Measurements from ENCODE around the gene KRTCAP3.
A peak's percentile ranks its signal among the peaks of the same experiment; 100 is the strongest.
"Not testable (repeated sequence)": the region's sequence is repeated elsewhere in the genome, so short reads cannot be mapped to it uniquely, and the experiment has no call there.

KRTCAP3 gene
- 2.8 reads per million, percentile 9 among the genes with 10 or more reads in this experiment for total RNA-seq

GRCh38 chr2:27441958-27442919 is at the start of gene KRTCAP3:
Gene KRTCAP3, plus strand, starts transcription at chr2:27442381. Its CDS starts 32 bp downstream, at chr2:27442413.
- peak; percentile 31 for DNase-seq

GRCh38 chr2:27393225-27393624 is 49.0 kb upstream of the KRTCAP3 start:
- DNase-seq: no peak

- DNase-seq: no peak
Measured at GRCh38 chr2:27398962-27399361, 43.2 kb upstream of the KRTCAP3 start.

GRCh38 chr2:27400348-27401135 is 41.6 kb upstream of the KRTCAP3 start:
- DNase-seq: no peak

- no peak for DNase-seq
Measured at GRCh38 chr2:27407798-27408491, 34.2 kb upstream of the KRTCAP3 start.

GRCh38 chr2:27408601-27409320 is 33.4 kb upstream of the KRTCAP3 start:
- no peak for DNase-seq

GRCh38 chr2:27409321-27410073 is 32.7 kb upstream of the KRTCAP3 start, which contains the start of gene PPM1G:
Gene PPM1G, minus strand, starts transcription at chr2:27409591. Its CDS starts 169 bp downstream, at chr2:27409422.
- peak; percentile 95 for DNase-seq

- no peak for DNase-seq
Measured at GRCh38 chr2:27412419-27413152, 29.6 kb upstream of the KRTCAP3 start.

GRCh38 chr2:27416151-27416550 is 26.0 kb upstream of the KRTCAP3 start:
- DNase-seq: no peak

- no peak for DNase-seq
Measured at GRCh38 chr2:27420996-27421395, 21.2 kb upstream of the KRTCAP3 start.

- no peak for DNase-seq
Measured at GRCh38 chr2:27421660-27422250, 20.4 kb upstream of the KRTCAP3 start.

GRCh38 chr2:27422958-27423357 is 19.2 kb upstream of the KRTCAP3 start:
- DNase-seq: no peak

GRCh38 chr2:27425039-27425438 is 17.1 kb upstream of the KRTCAP3 start:
- not testable (repeated sequence) for DNase-seq

- DNase-seq: no peak
Measured at GRCh38 chr2:27427863-27428212, 14.3 kb upstream of the KRTCAP3 start.

- DNase-seq: peak; percentile 88
Measured at GRCh38 chr2:27428213-27428977, 13.8 kb upstream of the KRTCAP3 start, which contains the start of gene NRBP1. Gene NRBP1, plus strand, starts transcription at chr2:27428631. Its CDS starts 4,643 bp downstream, at chr2:27433274.

GRCh38 chr2:27428978-27429541 is 13.1 kb upstream of the KRTCAP3 start:
- peak; percentile 58 for DNase-seq

- DNase-seq: peak; percentile 10
Measured at GRCh38 chr2:27431395-27431794, 10.8 kb upstream of the KRTCAP3 start.

- no peak for DNase-seq
Measured at GRCh38 chr2:27435628-27436027, 6.6 kb upstream of the KRTCAP3 start.
